Endothelial cell of umbilical vein (primary cell): ENCODE results near the gene SLC13A5. TPM values are rescaled to one million over a fixed set of nuclear protein-coding genes. Genes with fewer than 3 reads are reported as not detected.

ENCODE experiments used
- BruUV-seq: library from RNA; stranded (reverse); fragments of 400-500 nt; replicated peaks from 2 replicates; lab custom pipeline; 2021; lab: Mats Ljungman, UMichigan
- CTCF ChIA-PET: fragments of 300-600, 350-600 bp; sonication (Branson Sonifier 250); formaldehyde crosslinking; loops from one replicate; lab custom pipeline; 2021; ENCODE audit warnings: antibody characterized with exemption, inconsistent platforms; lab: Charles Lee
- POLR2A ChIA-PET: fragments of 300-600, 350-600 bp; sonication (Branson Sonifier 250); formaldehyde crosslinking; loops from one replicate; lab custom pipeline; 2021; ENCODE audit warnings: antibody characterized with exemption, inconsistent platforms; lab: Charles Lee
- DNase-seq: peaks from one replicate; pipeline ENCODE4 v3.0.0-alpha.2; 2011; ENCODE audit warnings: low read depth, low spot score
- FAIRE-seq: peaks from 2 replicates; lab custom pipeline; 2011; peaks lifted over from hg19 to GRCh38; lab: Jason Lieb, UNC
- H2AFZ ChIP-seq: 2 replicates; pipeline ENCODE4 v1.6.0; 2012; ENCODE audit warnings: low read depth, low read length, control low read depth, inconsistent platforms
- H3K27ac ChIP-seq: 2 replicates; pipeline ENCODE4 v1.5.1; 2011; ENCODE audit warnings: low read depth, mild to moderate bottlenecking, control low read depth, low read length, moderate library complexity; ENCODE audit not compliant: insufficient read depth
- H3K27me3 ChIP-seq, 2 experiments: 2 replicates each; pipeline versions ENCODE4 v1.6.0 to v1.6.1; 2011; ENCODE audit warnings: low read length in 2 of 2, mixed read lengths in 1 of 2; ENCODE audit not compliant: control insufficient read depth in 2 of 2, insufficient read depth in 2 of 2
- H3K36me3 ChIP-seq, 2 experiments: 2 replicates in 1 of 2; 3 replicates in 1 of 2; pipeline ENCODE4 v1.5.1; 2011; ENCODE audit warnings: low read length in 2 of 2, mild to moderate bottlenecking in 1 of 2, moderate library complexity in 1 of 2; ENCODE audit not compliant: control insufficient read depth in 2 of 2, insufficient read depth in 2 of 2; ENCODE audit errors: extremely low read depth in 1 of 2
- H3K4me1 ChIP-seq: 3 replicates; pipeline ENCODE4 v1.5.1; 2011; ENCODE audit warnings: mild to moderate bottlenecking, low read length; ENCODE audit not compliant: control insufficient read depth, insufficient read depth; ENCODE audit errors: extremely low read depth
- H3K4me2 ChIP-seq: 2 replicates; pipeline ENCODE4 v1.6.1; 2011; ENCODE audit warnings: low read length, control low read depth, mixed read lengths; ENCODE audit not compliant: insufficient read depth
- H3K4me3 ChIP-seq, 3 experiments: fragments of 200-600 bp in 1 of 3; sonication (generic), shearing (Covaris generic) in 1 of 3; replicated peaks in 1 of 3; 2 replicates each; pipeline ENCODE4 v1.5.1; 2011 to 2016; ENCODE audit warnings: control low read depth in 3 of 3, low read length in 3 of 3, mild to moderate bottlenecking in 2 of 3, inconsistent platforms in 1 of 3, low read depth in 1 of 3, moderate library complexity in 1 of 3; ENCODE audit not compliant: insufficient read depth in 1 of 3
- H3K79me2 ChIP-seq: 2 replicates; pipeline ENCODE4 v1.6.0; 2012; ENCODE audit warnings: low read length, inconsistent platforms; ENCODE audit not compliant: control insufficient read depth, insufficient read depth
- H3K9ac ChIP-seq: replicated peaks from 2 replicates; pipeline ENCODE3; 2011; ENCODE audit warnings: low read length, control low read depth; ENCODE audit not compliant: insufficient read depth; ENCODE audit errors: extremely low read depth
- H3K9me1 ChIP-seq: replicated peaks from 3 replicates; pipeline ENCODE4 v1.6.0; 2011; ENCODE audit warnings: mild to moderate bottlenecking, low read length; ENCODE audit not compliant: control insufficient read depth, insufficient read depth; ENCODE audit errors: extremely low read depth
- H3K9me3 ChIP-seq: replicated peaks from 2 replicates; pipeline ENCODE4 v1.5.1; 2012; ENCODE audit warnings: low read length, inconsistent platforms; ENCODE audit not compliant: control insufficient read depth, insufficient read depth
- H4K20me1 ChIP-seq: replicated peaks from 2 replicates; pipeline ENCODE3; 2011; ENCODE audit warnings: mild to moderate bottlenecking, low read length; ENCODE audit not compliant: control insufficient read depth, insufficient read depth; ENCODE audit errors: extremely low read depth
- CTCF ChIP-seq, 2 donors: IDR thresholded peaks; 1 replicate in 1 of 2; 2 replicates in 1 of 2; pipeline ENCODE4 v1.5.1; 2011; ENCODE audit warnings: low read length in 2 of 2, mild to moderate bottlenecking in 2 of 2, moderate library complexity in 2 of 2, control low read depth in 1 of 2, inconsistent platforms in 1 of 2, low read depth in 1 of 2; ENCODE audit not compliant: insufficient read depth in 1 of 2; ENCODE audit errors: extremely low read depth in 1 of 2
- EZH2 ChIP-seq: IDR thresholded peaks from 2 replicates; pipeline ENCODE4 v1.6.1; 2012; ENCODE audit warnings: borderline replicate concordance, low read depth, mild to moderate bottlenecking, moderate library complexity, low read length, inconsistent platforms; ENCODE audit not compliant: severe bottlenecking
- FOS ChIP-seq: IDR thresholded peaks from 2 replicates; pipeline ENCODE4 v1.6.1; 2011; ENCODE audit warnings: mild to moderate bottlenecking, low read length, moderate library complexity, borderline replicate concordance; ENCODE audit not compliant: insufficient read depth
- GATA2 ChIP-seq: IDR thresholded peaks from 2 replicates; pipeline ENCODE4 v1.7.0; 2011; ENCODE audit warnings: low read depth, mild to moderate bottlenecking, moderate library complexity, mixed read lengths, low read length; ENCODE audit not compliant: insufficient read length, insufficient read depth
- JUN ChIP-seq: IDR thresholded peaks from 2 replicates; pipeline ENCODE4 v1.6.1; 2011; ENCODE audit warnings: borderline replicate concordance, low read depth; ENCODE audit not compliant: insufficient read length, insufficient read depth
- MAX ChIP-seq: IDR thresholded peaks from 2 replicates; pipeline ENCODE4 v1.6.1; 2011; ENCODE audit not compliant: insufficient read depth, insufficient read length
- MYC ChIP-seq: IDR thresholded peaks from one replicate; pipeline ENCODE4 v1.6.1; 2011; ENCODE audit warnings: mild to moderate bottlenecking, low read depth, low read length
- POLR2A ChIP-seq: IDR thresholded peaks from 2 replicates; pipeline ENCODE4 v1.6.1; 2012; ENCODE audit warnings: low read depth, mild to moderate bottlenecking, control low read depth, low read length
- POLR2AphosphoS5 ChIP-seq: IDR thresholded peaks from 2 replicates; pipeline ENCODE4 v1.6.1; 2012; ENCODE audit warnings: low read depth, mild to moderate bottlenecking, control low read depth, low read length, moderate library complexity; ENCODE audit not compliant: insufficient read depth
- dilution Hi-C: fragments of 300-500 bp; cut with MboI; formaldehyde crosslinking; loops from one replicate; pipeline ENCODE4 v1.15.0; 2019; ENCODE audit warnings: low sequenced_read_pairs; ENCODE audit not compliant: extremely low pct_ligation_motif_present
- intact Hi-C: fragments of 100-400 bp; cut with micrococcal nuclease; formaldehyde crosslinking; loops from one replicate; pipeline ENCODE4 v1.10.0; 2022
- polyA plus RNA-seq, 4 experiments: library from polyadenylated mRNA; depleted of rRNA in 3 of 4; stranded (reverse) in 3 of 4; unstranded in 1 of 4; fragments of >200 nt; gene quantifications; 2 replicates each; pipeline versions ENCODE4 v1.2.1 to v1.2.3, GENCODE V29; 2011 to 2012; ENCODE audit warnings: missing spikeins in 1 of 4
- total RNA-seq: library from RNA; stranded (reverse); gene quantifications from 2 replicates; pipeline ENCODE4 v1.2.3, GENCODE V29; 2021

Gene SLC13A5
- total and polyA plus RNA-seq, 2 donors (not counting 3 experiments of a cell fraction or from before 2014, with no cell fraction given) = 0.03 TPM; not detected in 1

GRCh38 chr17:6639014-6639585 is 74.1 kb downstream of the SLC13A5 start:
- POLR2A ChIA-PET = no interaction called here
- BruUV-seq = no TSS peak
- DNase-seq (no peak), FAIRE-seq (no peak)
- dilution Hi-C loops = no loop called here
- H3K9me1 ChIP-seq = no peaks in the 10 kb centered on the region
- intact Hi-C loops = no loop called here
- peaks cover 5% of the 10 kb centered on the region in 2 experiments for H3K36me3 ChIP-seq
- no peaks in the 10 kb centered on the region for H4K20me1 ChIP-seq
- peaks cover 15% of the 10 kb centered on the region for H3K4me1 ChIP-seq
- no peak for TF ChIP-seq POLR2A
- no peak for TF ChIP-seq FOS
- TF ChIP-seq POLR2AphosphoS5 = no peak
- no peaks in the 10 kb centered on the region for H3K27me3 ChIP-seq
- CTCF ChIA-PET = interaction anchor here (5.2 kb wide), 1 partner anchor 166 kb away, joined by 38 read pairs; no protein-coding TSS in a partner anchor
- H3K79me2 ChIP-seq = peaks cover 29% of the 10 kb centered on the region
- H3K4me2 ChIP-seq = peak overlapping the region; percentile 91
- H3K4me3 ChIP-seq = peak overlapping the region; percentile 44 to 86 (median 70)
- H3K27ac ChIP-seq = no peak overlapping the region
- H2AFZ ChIP-seq = no peak overlapping the region
- H3K9ac ChIP-seq = peak overlapping the region; percentile 68
- no peaks in the 10 kb centered on the region for H3K9me3 ChIP-seq

- H4K20me1 ChIP-seq = no peaks in the 10 kb centered on the region
- H3K4me1 ChIP-seq = peaks cover 15% of the 10 kb centered on the region
- H3K27ac ChIP-seq = no peak overlapping the region
- H3K9ac ChIP-seq = no peak overlapping the region
- H3K79me2 ChIP-seq = peaks cover 29% of the 10 kb centered on the region
- dilution Hi-C loops = no loop called here
- H3K9me1 ChIP-seq = no peaks in the 10 kb centered on the region
- DNase-seq (no peak), FAIRE-seq (no peak)
- no peaks in the 10 kb centered on the region for H3K9me3 ChIP-seq
- peaks cover under 1 to 2% of the 10 kb centered on the region in 2 experiments for H3K36me3 ChIP-seq
- no peak overlapping the region for H3K4me2 ChIP-seq
- no peaks in the 10 kb centered on the region for H3K27me3 ChIP-seq
- ChIA-PET POLR2A (no interaction called here), CTCF (interaction anchor here (5.2 kb wide), 1 partner anchor 165 kb away, joined by 38 read pairs; no protein-coding TSS in a partner anchor)
- intact Hi-C loops = no loop called here
- H3K4me3 ChIP-seq = no peak overlapping the region
- H2AFZ ChIP-seq = no peak overlapping the region
- no TSS peak for BruUV-seq
- TF ChIP-seq CTCF (IDR thresholded peaks at IDR 0.05; ENCODE audit: extremely low read depth in 1 of 2, insufficient read depth in 1 of 2, low read depth in 1 of 2, low read length in 2 of 2) (no peak), MAX (no peak), EZH2 (no peak), MYC (no peak), JUN (no peak), GATA2 (no peak), FOS (no peak), POLR2A (no peak), POLR2AphosphoS5 (no peak)
Measured at GRCh38 chr17:6638046-6638908, 74.9 kb downstream of the SLC13A5 start.
